GM12878 (cell line): ENCODE measurements around the gene ADGRG7. TPM values are rescaled to one million over a fixed set of nuclear protein-coding genes. Genes with fewer than 3 reads are reported as not detected.

ENCODE experiments used
- ATAC-seq: fragments of 200-7000 bp; cut with Tn5 transposase; 3 replicates; pipeline ENCODE4 v1.9.1; 2020; ENCODE audit warnings: mild to moderate bottlenecking, moderate library complexity
- BruUV-seq: library from RNA; stranded (reverse); fragments of 400-500 nt; replicated peaks from 2 replicates; lab custom pipeline; 2021; lab: Mats Ljungman, UMichigan
- CTCF ChIA-PET: fragments of 300-600 bp; sonication (Branson Sonifier 250); formaldehyde crosslinking; extraction: SDS; loops from one replicate; lab custom pipeline; 2021; ENCODE audit warnings: inconsistent platforms; lab: Yijun Ruan, JAX
- POLR2A ChIA-PET: fragments of 350-600 bp; formaldehyde crosslinking; extraction: SDS; loops from one replicate; lab custom pipeline; 2021; ENCODE audit warnings: inconsistent platforms; lab: Charles Lee
- RAD21 ChIA-PET: fragments of 300-600 bp; sonication (Branson Sonifier 250); formaldehyde crosslinking; loops from one replicate; lab custom pipeline; 2023; ENCODE audit warnings: antibody characterized with exemption; ENCODE audit not compliant: unreplicated experiment; lab: Charles Lee
- SMC1A ChIA-PET: fragments of 300-600 bp; sonication (Branson Sonifier 250); formaldehyde crosslinking; loops from one replicate; lab custom pipeline; 2023; ENCODE audit not compliant: unreplicated experiment, uncharacterized antibody; lab: Charles Lee
- DNase-seq: peaks from one replicate; pipeline ENCODE4 v3.0.0-alpha.2; 2011; ENCODE audit warnings: low read depth, low spot score
- FAIRE-seq: peaks from 3 replicates; lab custom pipeline; 2011; peaks lifted over from hg19 to GRCh38; lab: Jason Lieb, UNC
- H2AFZ ChIP-seq: 2 replicates; pipeline ENCODE4 v1.6.0; 2011; ENCODE audit warnings: low read depth, low read length, control low read depth; ENCODE audit not compliant: control insufficient read depth
- H3K27ac ChIP-seq: 2 replicates; pipeline ENCODE4 v1.5.1; 2011; ENCODE audit warnings: control low read depth; ENCODE audit not compliant: control insufficient read depth, insufficient read depth
- H3K27me3 ChIP-seq, 2 experiments: replicated peaks in 1 of 2; 2 replicates each; pipeline versions ENCODE4 v1.6.0 to v1.6.1; 2011; ENCODE audit warnings: low read length in 1 of 2; ENCODE audit not compliant: control insufficient read depth in 2 of 2, insufficient read depth in 2 of 2
- H3K36me3 ChIP-seq, 2 experiments: 2 replicates each; pipeline ENCODE4 v1.5.1; 2011; ENCODE audit warnings: low read length in 1 of 2; ENCODE audit not compliant: control insufficient read depth in 2 of 2, insufficient read depth in 2 of 2
- H3K4me1 ChIP-seq: 2 replicates; pipeline ENCODE4 v1.6.1; 2011; ENCODE audit warnings: mild to moderate bottlenecking, low read length, moderate library complexity, mixed read lengths; ENCODE audit not compliant: control insufficient read depth, insufficient read depth
- H3K4me2 ChIP-seq: 2 replicates; pipeline ENCODE4 v1.6.0; 2011; ENCODE audit warnings: control low read depth; ENCODE audit not compliant: control insufficient read depth, insufficient read depth
- H3K4me3 ChIP-seq: fragments of 200-600 bp; sonication (generic); 2 replicates; pipeline ENCODE4 v1.5.1; 2016
- H3K79me2 ChIP-seq: 2 replicates; pipeline ENCODE4 v1.6.0; 2011; ENCODE audit warnings: low read length; ENCODE audit not compliant: control insufficient read depth, insufficient read depth
- H3K9ac ChIP-seq: 2 replicates; pipeline ENCODE4 v1.8.0; 2011; ENCODE audit warnings: low read length, control low read depth, mixed read lengths; ENCODE audit not compliant: control insufficient read depth, insufficient read depth
- H3K9me3 ChIP-seq: replicated peaks from 3 replicates; pipeline ENCODE4 v1.5.1; 2011; ENCODE audit warnings: mild to moderate bottlenecking, low read length; ENCODE audit not compliant: control insufficient read depth, insufficient read depth
- H4K20me1 ChIP-seq: 2 replicates; pipeline ENCODE4 v1.6.0; 2011; ENCODE audit not compliant: control insufficient read depth, insufficient read depth
- ATF7 ChIP-seq: fragments of 450-650 bp; IDR thresholded peaks from 2 replicates; pipeline ENCODE4 v1.6.1; 2016; ENCODE audit warnings: low read depth, mild to moderate bottlenecking
- BHLHE40 ChIP-seq, 2 experiments: fragments of 450-650 bp in 1 of 2; IDR thresholded peaks; 2 replicates each; pipeline ENCODE4 v1.6.1; 2011 to 2017; ENCODE audit warnings: low read depth in 2 of 2, borderline replicate concordance in 1 of 2, improper control_type of control experiment in 1 of 2, low read length in 1 of 2, mild to moderate bottlenecking in 1 of 2
- CHD2 ChIP-seq: IDR thresholded peaks from 2 replicates; pipeline ENCODE4 v1.6.1; 2011; ENCODE audit warnings: low read depth, low read length, improper control_type of control experiment, borderline replicate concordance
- CTCF ChIP-seq, 3 experiments: IDR thresholded peaks in 2 of 3; conservative IDR thresholded peaks in 1 of 3; 2 replicates each; pipeline ENCODE4 v1.5.1; 2011; ENCODE audit warnings: low read depth in 3 of 3, low read length in 3 of 3, mild to moderate bottlenecking in 3 of 3, control low read depth in 2 of 3, moderate library complexity in 2 of 3, inconsistent platforms in 1 of 3, mixed read lengths in 1 of 3; ENCODE audit not compliant: control insufficient read depth in 2 of 3, insufficient read depth in 1 of 3; ENCODE audit errors: extremely low read depth in 1 of 3
- RAD21 ChIP-seq: IDR thresholded peaks from 2 replicates; pipeline ENCODE4 v1.6.1; 2011; ENCODE audit warnings: mild to moderate bottlenecking, low read depth, low read length, moderate library complexity; ENCODE audit not compliant: insufficient read depth
- RELB ChIP-seq: fragments of 450-650 bp; IDR thresholded peaks from 2 replicates; pipeline ENCODE4 v1.6.1; 2017; ENCODE audit warnings: low read depth, mild to moderate bottlenecking, moderate library complexity
- RUNX3 ChIP-seq: IDR thresholded peaks from 2 replicates; pipeline ENCODE4 v1.6.1; 2012; ENCODE audit warnings: low read length, inconsistent platforms
- SMC3 ChIP-seq: IDR thresholded peaks from 2 replicates; pipeline ENCODE4 v1.6.1; 2011; ENCODE audit warnings: low read length, improper control_type of control experiment, borderline replicate concordance
- TCF3 ChIP-seq: IDR thresholded peaks from 2 replicates; pipeline ENCODE4 v1.6.1; 2012; ENCODE audit warnings: low read depth, mild to moderate bottlenecking, low read length, borderline replicate concordance; ENCODE audit not compliant: insufficient read depth
- YY1 ChIP-seq: IDR thresholded peaks from 2 replicates; pipeline ENCODE4 v1.6.1; 2011; ENCODE audit warnings: low read depth, mild to moderate bottlenecking, low read length
- WGBS: methylation state at CpG from one replicate; pipeline ENCODE4 v1.1.6; 2016; ENCODE audit warnings: low lambda C conversion rate; ENCODE audit not compliant: insufficient replicate concordance, insufficient coverage; ENCODE audit errors: missing lambda C conversion rate; 5-methylcytosine and 5-hydroxymethylcytosine counted together
- in situ Hi-C: fragments of 300-500 bp; cut with MboI; formaldehyde crosslinking; loops from 9 replicates; pipeline ENCODE4 v1.14.3; 2018; ENCODE audit warnings: mixed read lengths
- intact Hi-C: fragments of 100-400 bp; cut with micrococcal nuclease; formaldehyde crosslinking; loops from one replicate; pipeline ENCODE4 v1.14.2; 2022; ENCODE audit not compliant: unreplicated experiment
- polyA plus RNA-seq, 11 experiments: library from polyadenylated mRNA; depleted of rRNA in 4 of 11; unstranded in 6 of 11; stranded (reverse) in 5 of 11; fragments of >200 nt; fragmentation: Nextera tagmentation in 4 of 11; fragmentation: Illumina TruSeq in 1 of 11; extraction: Ambion mirVana in 4 of 11; extraction: Trizol in 1 of 11; gene quantifications; 1 replicate in 1 of 11; 2 replicates in 10 of 11; pipeline versions ENCODE4 v1.2.1 to v1.2.3, GENCODE V29; 2011 to 2016; ENCODE audit warnings: inconsistent platforms in 2 of 11, missing spikeins in 2 of 11, low read depth in 1 of 11
- total RNA-seq, 4 experiments: library from RNA; depleted of rRNA in 3 of 4; stranded (reverse); fragments of >200 nt in 3 of 4; fragmentation: Illumina TruSeq in 1 of 4; extraction: Trizol in 1 of 4; gene quantifications; 2 replicates each; pipeline versions ENCODE4 v1.2.1 to v1.2.3, GENCODE V29; 2013 to 2021

ADGRG7 gene
- total and polyA plus RNA-seq, 10 of the 15 experiments (the other 5 are each of a cell fraction or from before 2014, with no cell fraction given) = 0.02 to 0.21 (median 0.14) TPM; not detected in 7

GRCh38 chr3:100590114-100590839, 19.1 kb upstream of the ADGRG7 start:
- H2AFZ ChIP-seq = peak overlapping the region; percentile 95
- intact Hi-C loops (loop anchor here (1.0 to 5.0 kb wide), 6 partner anchors 45 to 792 kb away; partner anchors contain the start of genes LNP1 and TOMM70), in situ Hi-C loops (loop anchor here (5.0 to 10.0 kb wide), 3 partner anchors 128 to 755 kb away; no protein-coding TSS in a partner anchor)
- 31% methylated on average over 10 of the region's 10 CpGs for WGBS
- H3K4me1 ChIP-seq = no peaks in the 10 kb centered on the region
- DNase-seq (peak; percentile 68), ATAC-seq (peak; percentile 95), FAIRE-seq (peak; percentile 89)
- ChIA-PET POLR2A (interaction anchor here (0.5 to 0.8 kb wide), 2 partner anchors 128 to 261 kb away, joined by 3 to 5 read pairs; no protein-coding TSS in a partner anchor), SMC1A (interaction anchor here (1.0 to 7.1 kb wide), 29 partner anchors 9 to 757 kb away, joined by 3 to 279 read pairs (median 4); partner anchors contain the start of gene NIT2), RAD21 (interaction anchor here (0.6 to 9.5 kb wide), 20 partner anchors 10 to 758 kb away, joined by 3 to 231 read pairs (median 4); partner anchors contain the start of gene TMEM45A), CTCF (interaction anchor here (0.5 to 15.4 kb wide), 39 partner anchors 10 to 969 kb away, joined by 3 to 462 read pairs (median 4); partner anchors contain the start of genes LNP1 and TOMM70)
- TF ChIP-seq CTCF (IDR thresholded peaks at IDR 0.05 in 2 of 3, conservative IDR thresholded peaks at IDR 0.05 in 1 of 3; ENCODE audit: control insufficient read depth in 2 of 3, extremely low read depth in 1 of 3, insufficient read depth in 1 of 3, low read depth in 3 of 3, low read length in 3 of 3) (peak; percentile 77 to 91 (median 80); a peak in 5 of 6 replicates), RAD21 (peak; percentile 95), YY1 (peak; percentile 57; the same call in 1 of the 2 replicates), CHD2 (0 out of 2 replicates have a peak, but pooled peaks have one; percentile 17), RELB (no peak), TCF3 (no peak), RUNX3 (peak; percentile 32; the same call in 1 of the 2 replicates), BHLHE40 (IDR thresholded peaks at IDR 0.05; ENCODE audit: borderline replicate concordance in 1 of 2, low read depth in 2 of 2, low read length in 1 of 2) (0 out of 4 replicates have a peak, but pooled peaks of 1 of the 2 experiments have one; percentile 17), ATF7 (0 out of 2 replicates have a peak, but pooled peaks have one; percentile 14), SMC3 (peak; percentile 98)
- H3K79me2 ChIP-seq = no peaks in the 10 kb centered on the region
- no peaks in the 10 kb centered on the region for H3K36me3 ChIP-seq
- H3K27me3 ChIP-seq = no peaks in the 10 kb centered on the region
- H3K4me2 ChIP-seq = peak overlapping the region; percentile 69; the same call in 1 of the 2 replicates
- H3K4me3 ChIP-seq = no peak overlapping the region
- BruUV-seq = no TSS peak
- no peaks in the 10 kb centered on the region; the same call in 1 of the 3 replicates for H3K9me3 ChIP-seq
- no peaks in the 10 kb centered on the region for H4K20me1 ChIP-seq
- no peak overlapping the region for H3K27ac ChIP-seq
- H3K9ac ChIP-seq = no peak overlapping the region
